ENCODE results near the gene MT3. TPM values are rescaled to one million over a fixed set of nuclear protein-coding genes. Genes with fewer than 3 reads are reported as not detected.

Gene MT3
- total and polyA plus RNA-seq, 2 of the 8 experiments (the other 6 are each of a cell fraction or from before 2014, with no cell fraction given): 0.17 TPM; not detected in 1

GRCh38 chr16:56615353-56615752, 26.0 kb downstream of the MT3 start:
- WGBS, 2 experiments (ENCODE audit: extremely low coverage in 1 of 2, insufficient coverage in 1 of 2, insufficient read length in 1 of 2, insufficient replicate concordance in 2 of 2, low coverage in 1 of 2, low lambda C conversion rate in 2 of 2, missing lambda C conversion rate in 1 of 2): 86% methylated on average over 3 of the region's 3 CpGs; no CpG with 5 or more reads in 1 of the 2 experiments
- no peak overlapping the region for H3K14ac ChIP-seq (ENCODE audit: insufficient read length)
- H3K27me3 ChIP-seq (replicated peaks in 1 of 4; ENCODE audit: control insufficient read depth in 3 of 4, extremely low read depth in 1 of 4, insufficient read depth in 3 of 4, low read length in 3 of 4): peaks cover 44 to 81% (median 71%) of the 10 kb centered on the region in 4 experiments
- no peak overlapping the region for H2AK5ac ChIP-seq (ENCODE audit: low read depth, low read length)
- H2BK15ac ChIP-seq (ENCODE audit: low read length): no peak overlapping the region
- no peak overlapping the region for H2BK20ac ChIP-seq (ENCODE audit: low read length)
- H2AFZ ChIP-seq (ENCODE audit: low read length): no peak overlapping the region
- no peak overlapping the region for H4K5ac ChIP-seq (ENCODE audit: insufficient read length, low read depth, low read length)
- CTCF ChIA-PET (ENCODE audit: partially characterized antibody): interaction anchor here (0.7 to 1.5 kb wide), 5 partner anchors 10 to 85 kb away, joined by 3 read pairs; partner anchors contain the start of gene MT1M
- peaks cover 2 to 17% (median 10%) of the 10 kb centered on the region in 4 experiments for H3K4me1 ChIP-seq (replicated peaks in 1 of 4; ENCODE audit: control insufficient read depth in 3 of 4, insufficient read depth in 4 of 4, low read length in 3 of 4)
- no peak overlapping the region for H3K4me3 ChIP-seq (ENCODE audit: extremely low read depth in 1 of 4, insufficient read depth in 2 of 4, low read depth in 3 of 4, low read length in 4 of 4)
- peaks cover 2 to 6% of the 10 kb centered on the region in 2 experiments for H4K20me1 ChIP-seq (replicated peaks in 1 of 2; ENCODE audit: control insufficient read depth in 1 of 2, insufficient read depth in 2 of 2, low read length in 2 of 2)
- no peak overlapping the region for H3K23ac ChIP-seq (ENCODE audit: insufficient read length)
- no peak overlapping the region for H2BK12ac ChIP-seq (ENCODE audit: low read depth, low read length)
- no peak overlapping the region for H3K18ac ChIP-seq (ENCODE audit: extremely low read depth, low read length)
- H2BK120ac ChIP-seq (replicated peaks; ENCODE audit: low read depth, low read length): no peak overlapping the region
- no peak overlapping the region for H4K91ac ChIP-seq (replicated peaks; ENCODE audit: insufficient read length, low read length)
- no peak overlapping the region for H3K4ac ChIP-seq (replicated peaks; ENCODE audit: insufficient read length, low read depth, low read length)
- peaks cover 5% of the 10 kb centered on the region; the same call in 1 of the 2 replicates for H3K23me2 ChIP-seq (ENCODE audit: low read depth, low read length)
- no peak overlapping the region for H2BK5ac ChIP-seq (ENCODE audit: low read depth, low read length)
- POLR2A ChIA-PET (ENCODE audit: partially characterized antibody): interaction anchor here (2.2 to 3.9 kb wide), 2 partner anchors 11 to 53 kb away, joined by 5 to 31 read pairs; partner anchors contain the start of genes MT1E and MT1G
- FAIRE-seq: no peak
- no peak overlapping the region for H3K56ac ChIP-seq (replicated peaks; ENCODE audit: insufficient read length, low read depth, low read length)
- DNase-seq (ENCODE audit: low read depth in 1 of 2, low spot score in 2 of 2): no peak
- H3K79me1 ChIP-seq (ENCODE audit: low read depth, low read length): no peaks in the 10 kb centered on the region
- H3K9ac ChIP-seq (replicated peaks in 1 of 4; ENCODE audit: extremely low read depth in 1 of 4, low read depth in 3 of 4, low read length in 3 of 4): no peak overlapping the region
- H3K36me3 ChIP-seq (ENCODE audit: control insufficient read depth in 2 of 4, insufficient read depth in 4 of 4, low read length in 3 of 4): no peaks in the 10 kb centered on the region
- H3K27ac ChIP-seq (ENCODE audit: low read depth, low read length): no peak overlapping the region
- no peak overlapping the region for H3K4me2 ChIP-seq (ENCODE audit: insufficient read depth in 1 of 2, low read depth in 2 of 2, low read length in 2 of 2)
- no peaks in the 10 kb centered on the region for H3K9me3 ChIP-seq (ENCODE audit: insufficient read depth in 2 of 2, low read depth in 1 of 2, low read length in 1 of 2)
- H3K79me2 ChIP-seq (ENCODE audit: control insufficient read depth in 1 of 2, insufficient read depth in 2 of 2, low read length in 2 of 2): no peaks in the 10 kb centered on the region
- no peak overlapping the region for H4K8ac ChIP-seq (ENCODE audit: extremely low read depth, insufficient read depth, low read length)
- TF ChIP-seq SIX5 (IDR thresholded peaks at IDR 0.05; ENCODE audit: low read depth, low read length) (no peak), TBP (IDR thresholded peaks at IDR 0.05; ENCODE audit: low read depth, low read length) (no peak), BRCA1 (IDR thresholded peaks at IDR 0.05; ENCODE audit: low read depth, low read length) (no peak), KDM4A (IDR thresholded peaks at IDR 0.05; ENCODE audit: low read depth, low read length, severe bottlenecking) (no peak), SUZ12 (IDR thresholded peaks at IDR 0.05; ENCODE audit: low read length) (no peak), TAF1 (IDR thresholded peaks at IDR 0.05; ENCODE audit: low read depth, low read length) (no peak), SAP30 (IDR thresholded peaks at IDR 0.05; ENCODE audit: insufficient read depth, insufficient replicate concordance, low read length) (no peak), SIRT6 (IDR thresholded peaks at IDR 0.05; ENCODE audit: low read length) (no peak), TAF7 (optimal IDR thresholded peaks at IDR 0.05; ENCODE audit: borderline replicate concordance, low read depth, low read length) (no peak)

All from H1 (cell line).